ENCODE data around the gene PRKCA.

GRCh38 chr17:66276328-66276937 is 26.0 kb upstream of the PRKCA start:
- TF ChIP-seq REST (IDR thresholded peaks at IDR 0.05; ENCODE audit: insufficient read depth in 1 of 2, low read depth in 2 of 2, low read length in 2 of 2) (no peak), SIN3A (IDR thresholded peaks at IDR 0.05; ENCODE audit: borderline replicate concordance, insufficient read depth, low read length) (no peak), POLR2AphosphoS5 (IDR thresholded peaks at IDR 0.05; ENCODE audit: low read depth, low read length) (no peak)
